HCT116 (cell line): ENCODE data around the gene ITGA11. TPM values are rescaled to one million over a fixed set of nuclear protein-coding genes. Genes with fewer than 3 reads are reported as not detected.

Experiments used
- ATAC-seq: fragments of 200-7000 bp; cut with Tn5 transposase; 2 replicates; pipeline ENCODE4 v1.9.1; 2020; ENCODE audit warnings: mild to moderate bottlenecking, moderate library complexity
- BruUV-seq: library from RNA; stranded (reverse); fragments of 400-500 nt; replicated peaks from 2 replicates; lab custom pipeline; 2021; lab: Mats Ljungman, UMichigan
- CTCF ChIA-PET: fragments of 300-600 bp; sonication (Branson Sonifier 250); formaldehyde crosslinking; loops from one replicate; lab custom pipeline; 2021; ENCODE audit warnings: antibody characterized with exemption; lab: Charles Lee
- POLR2A ChIA-PET: fragments of 300-600, 350-600 bp; sonication (Branson Sonifier 250); formaldehyde crosslinking; loops from one replicate; lab custom pipeline; 2021; ENCODE audit warnings: antibody characterized with exemption; lab: Charles Lee
- RAD21 ChIA-PET, 2 experiments: fragments of 300-600 bp; sonication (Branson Sonifier 250); formaldehyde crosslinking; loops; one replicate each; lab custom pipeline; 2023; ENCODE audit warnings: low total read pairs in 2 of 2; ENCODE audit not compliant: uncharacterized antibody in 2 of 2, unreplicated experiment in 2 of 2, low non-redundant PET in 1 of 2; lab: Charles Lee
- DNase-seq: peaks from one replicate; pipeline ENCODE4 v3.0.0-alpha.2; 2010; ENCODE audit warnings: low read depth, low spot score
- H2AFZ ChIP-seq: fragments of 200-600 bp; shearing (Covaris generic), sonication (generic); 2 replicates; pipeline ENCODE4 v1.6.1; 2017; ENCODE audit warnings: low read depth, mixed run types, mixed read lengths, antibody characterized with exemption, low read length; ENCODE audit not compliant: poor library complexity, severe bottlenecking
- H3K27ac ChIP-seq: 2 replicates; pipeline ENCODE4 v1.5.1; 2012; ENCODE audit warnings: low read depth, low read length
- H3K27me3 ChIP-seq: fragments of 200-600 bp; sonication (generic); 2 replicates; pipeline ENCODE4 v1.6.1; 2016; ENCODE audit warnings: mixed run types, low read length, mixed read lengths; ENCODE audit not compliant: insufficient read depth
- H3K36me3 ChIP-seq, 2 experiments: fragments of 200-500 bp in 1 of 2; fragments of 200-600 bp in 1 of 2; sonication (Bioruptor generic) in 1 of 2; sonication (generic) in 1 of 2; 2 replicates each; pipeline versions ENCODE4 v1.5.1 to v1.6.1; 2014 to 2016; ENCODE audit warnings: low read length in 2 of 2, inconsistent platforms in 1 of 2, mixed read lengths in 1 of 2, mixed run types in 1 of 2; ENCODE audit not compliant: insufficient read depth in 2 of 2, control insufficient read depth in 1 of 2
- H3K4me1 ChIP-seq, 2 experiments: fragments of 200-600 bp in 1 of 2; sonication (generic) in 1 of 2; 2 replicates each; pipeline versions ENCODE4 v1.5.1 to v1.6.1; 2012 to 2017; ENCODE audit warnings: low read length in 2 of 2, inconsistent platforms in 1 of 2, mild to moderate bottlenecking in 1 of 2, mixed read lengths in 1 of 2, mixed run types in 1 of 2, moderate library complexity in 1 of 2; ENCODE audit not compliant: insufficient read depth in 2 of 2, control insufficient read depth in 1 of 2
- H3K4me2 ChIP-seq: fragments of 200-600 bp; sonication (generic); 2 replicates; pipeline ENCODE4 v1.6.1; 2017; ENCODE audit warnings: mixed run types, low read length, mixed read lengths
- H3K4me3 ChIP-seq, 2 experiments: fragments of 200-600 bp in 1 of 2; sonication (generic) in 1 of 2; replicated peaks in 1 of 2; 2 replicates each; pipeline ENCODE4 v1.5.1; 2011 to 2016; ENCODE audit warnings: low read length in 2 of 2, control low read depth in 1 of 2, low read depth in 1 of 2, mild to moderate bottlenecking in 1 of 2, mixed read lengths in 1 of 2, mixed run types in 1 of 2
- H3K79me2 ChIP-seq: fragments of 200-600 bp; sonication (generic); 2 replicates; pipeline ENCODE4 v1.6.1; 2017; ENCODE audit warnings: mild to moderate bottlenecking, mixed run types, low read length, moderate library complexity, mixed read lengths; ENCODE audit not compliant: insufficient read depth
- H3K9ac ChIP-seq: fragments of 200-600 bp; sonication (generic); 2 replicates; pipeline ENCODE4 v1.6.1; 2016; ENCODE audit warnings: low read length, mixed read lengths
- H3K9me2 ChIP-seq: fragments of 200-600 bp; sonication (generic), shearing (Covaris generic); 2 replicates; pipeline ENCODE4 v1.6.1; 2017; ENCODE audit warnings: mixed run types, mild to moderate bottlenecking, moderate library complexity; ENCODE audit not compliant: insufficient read depth
- H3K9me3 ChIP-seq, 2 experiments: fragments of 200-500 bp in 1 of 2; fragments of 200-600 bp in 1 of 2; sonication (Bioruptor generic) in 1 of 2; sonication (generic) in 1 of 2; 2 replicates each; pipeline ENCODE4 v1.6.1; 2014 to 2017; ENCODE audit warnings: low read length in 2 of 2, mixed read lengths in 2 of 2, inconsistent platforms in 1 of 2, low read depth in 1 of 2, mild to moderate bottlenecking in 1 of 2, mixed run types in 1 of 2, moderate library complexity in 1 of 2; ENCODE audit not compliant: control insufficient read depth in 1 of 2, insufficient read depth in 1 of 2
- H4K20me1 ChIP-seq: fragments of 200-600 bp; sonication (generic), shearing (Covaris generic); 2 replicates; pipeline ENCODE4 v1.6.1; 2017; ENCODE audit warnings: mixed run types, mild to moderate bottlenecking, moderate library complexity; ENCODE audit not compliant: insufficient read depth
- EGR1 ChIP-seq: IDR thresholded peaks from 2 replicates; pipeline ENCODE4 v1.6.1; 2012; ENCODE audit warnings: low read depth
- EZH2phosphoT487 ChIP-seq: fragments of 200-600 bp; IDR thresholded peaks from 2 replicates; pipeline ENCODE4 v1.6.1; 2018; ENCODE audit warnings: antibody characterized with exemption, borderline replicate concordance
- MAX ChIP-seq: IDR thresholded peaks from 2 replicates; pipeline ENCODE4 v1.6.1; 2012
- POLR2A ChIP-seq: IDR thresholded peaks from 2 replicates; pipeline ENCODE4 v1.7.0; 2011; ENCODE audit warnings: borderline replicate concordance; ENCODE audit not compliant: insufficient read depth, insufficient read length; ENCODE audit errors: extremely low read depth
- SRF ChIP-seq: IDR thresholded peaks from 2 replicates; pipeline ENCODE4 v1.6.1; 2012; ENCODE audit warnings: low read depth
- ZBTB33 ChIP-seq: IDR thresholded peaks from 2 replicates; pipeline ENCODE4 v1.6.1; 2011; ENCODE audit warnings: mild to moderate bottlenecking, low read length, moderate library complexity; ENCODE audit not compliant: insufficient replicate concordance; ENCODE audit errors: extremely low read depth
- intact Hi-C: fragments of 100-400 bp; cut with micrococcal nuclease; formaldehyde crosslinking; loops from 2 replicates; pipeline ENCODE4 v1.10.0; 2022
- total RNA-seq: library from RNA; stranded (reverse); gene quantifications from one replicate; pipeline ENCODE4 v1.2.1, GENCODE V29; 2021; ENCODE audit not compliant: unreplicated experiment
- TF ChIP-seq, protein P1 (sequence below): IDR thresholded peaks from 2 replicates; pipeline ENCODE4 v1.6.1; 2012; ENCODE audit warnings: low read depth

The ITGA11 gene
- total RNA-seq, 1 experiment from 2014 or later = not detected

- Histone ChIP-seq H3K9ac (no peak overlapping the region), H3K9me2 (no peaks in the 10 kb centered on the region), H3K9me3 (no peaks in the 10 kb centered on the region), H3K4me1 (no peaks in the 10 kb centered on the region), H3K27ac (no peak overlapping the region), H2AFZ (no peak overlapping the region), H3K27me3 (no peaks in the 10 kb centered on the region), H3K79me2 (no peaks in the 10 kb centered on the region), H3K4me3 (no peak overlapping the region), H3K4me2 (no peak overlapping the region), H4K20me1 (no peaks in the 10 kb centered on the region), H3K36me3 (no peaks in the 10 kb centered on the region)
- ATAC-seq = no peak
- ChIA-PET POLR2A (interaction anchor here (0.5 kb wide), 1 partner anchor 1460 kb away, joined by 3 read pairs; no protein-coding TSS in a partner anchor), CTCF (interaction anchor here (1.4 kb wide), 1 partner anchor 60 kb away, joined by 3 read pairs; no protein-coding TSS in a partner anchor), RAD21 (no interaction called here)
- no TSS peak for BruUV-seq
- intact Hi-C loops = no loop called here
- DNase-seq = no peak
- TF ChIP-seq POLR2A (no peak), ZBTB33 (no peak), EGR1 (no peak), MAX (no peak), EZH2phosphoT487 (no peak), SRF (no peak)
- TF ChIP-seq, protein P1, sequence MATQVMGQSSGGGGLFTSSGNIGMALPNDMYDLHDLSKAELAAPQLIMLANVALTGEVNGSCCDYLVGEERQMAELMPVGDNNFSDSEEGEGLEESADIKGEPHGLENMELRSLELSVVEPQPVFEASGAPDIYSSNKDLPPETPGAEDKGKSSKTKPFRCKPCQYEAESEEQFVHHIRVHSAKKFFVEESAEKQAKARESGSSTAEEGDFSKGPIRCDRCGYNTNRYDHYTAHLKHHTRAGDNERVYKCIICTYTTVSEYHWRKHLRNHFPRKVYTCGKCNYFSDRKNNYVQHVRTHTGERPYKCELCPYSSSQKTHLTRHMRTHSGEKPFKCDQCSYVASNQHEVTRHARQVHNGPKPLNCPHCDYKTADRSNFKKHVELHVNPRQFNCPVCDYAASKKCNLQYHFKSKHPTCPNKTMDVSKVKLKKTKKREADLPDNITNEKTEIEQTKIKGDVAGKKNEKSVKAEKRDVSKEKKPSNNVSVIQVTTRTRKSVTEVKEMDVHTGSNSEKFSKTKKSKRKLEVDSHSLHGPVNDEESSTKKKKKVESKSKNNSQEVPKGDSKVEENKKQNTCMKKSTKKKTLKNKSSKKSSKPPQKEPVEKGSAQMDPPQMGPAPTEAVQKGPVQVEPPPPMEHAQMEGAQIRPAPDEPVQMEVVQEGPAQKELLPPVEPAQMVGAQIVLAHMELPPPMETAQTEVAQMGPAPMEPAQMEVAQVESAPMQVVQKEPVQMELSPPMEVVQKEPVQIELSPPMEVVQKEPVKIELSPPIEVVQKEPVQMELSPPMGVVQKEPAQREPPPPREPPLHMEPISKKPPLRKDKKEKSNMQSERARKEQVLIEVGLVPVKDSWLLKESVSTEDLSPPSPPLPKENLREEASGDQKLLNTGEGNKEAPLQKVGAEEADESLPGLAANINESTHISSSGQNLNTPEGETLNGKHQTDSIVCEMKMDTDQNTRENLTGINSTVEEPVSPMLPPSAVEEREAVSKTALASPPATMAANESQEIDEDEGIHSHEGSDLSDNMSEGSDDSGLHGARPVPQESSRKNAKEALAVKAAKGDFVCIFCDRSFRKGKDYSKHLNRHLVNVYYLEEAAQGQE = no peak
- TF ChIP-seq, all 23 proteins: peak for 0
Observed at GRCh38 chr15:68312701-68313204, 119.2 kb downstream of the ITGA11 start.
